Adrenal gland (tissue), 5 donors: ENCODE results near the gene BSDC1.

Experiments used
- POLR2A ChIP-seq, 2 donors: fragments of 450-650 bp; IDR thresholded peaks; one replicate each; pipeline ENCODE4 v1.6.1; 2017; ENCODE audit warnings: antibody characterized with exemption in 2 of 2, mild to moderate bottlenecking in 2 of 2, moderate library complexity in 1 of 2
- TF ChIP-seq, protein P1 (sequence below), 6 experiments: fragments of 450-650 bp in 4 of 6; fragments of 200-600 bp in 2 of 6; sonication (generic) in 1 of 6; IDR thresholded peaks; 1 replicate in 5 of 6; 2 replicates in 1 of 6; pipeline versions ENCODE4 v1.5.1 to v1.8.0; 2016 to 2021; ENCODE audit warnings: antibody characterized with exemption in 6 of 6, mild to moderate bottlenecking in 2 of 6, moderate library complexity in 1 of 6
- donor health status: DM: no; HTN: no; CAD: no.

- TF ChIP-seq, protein P1, sequence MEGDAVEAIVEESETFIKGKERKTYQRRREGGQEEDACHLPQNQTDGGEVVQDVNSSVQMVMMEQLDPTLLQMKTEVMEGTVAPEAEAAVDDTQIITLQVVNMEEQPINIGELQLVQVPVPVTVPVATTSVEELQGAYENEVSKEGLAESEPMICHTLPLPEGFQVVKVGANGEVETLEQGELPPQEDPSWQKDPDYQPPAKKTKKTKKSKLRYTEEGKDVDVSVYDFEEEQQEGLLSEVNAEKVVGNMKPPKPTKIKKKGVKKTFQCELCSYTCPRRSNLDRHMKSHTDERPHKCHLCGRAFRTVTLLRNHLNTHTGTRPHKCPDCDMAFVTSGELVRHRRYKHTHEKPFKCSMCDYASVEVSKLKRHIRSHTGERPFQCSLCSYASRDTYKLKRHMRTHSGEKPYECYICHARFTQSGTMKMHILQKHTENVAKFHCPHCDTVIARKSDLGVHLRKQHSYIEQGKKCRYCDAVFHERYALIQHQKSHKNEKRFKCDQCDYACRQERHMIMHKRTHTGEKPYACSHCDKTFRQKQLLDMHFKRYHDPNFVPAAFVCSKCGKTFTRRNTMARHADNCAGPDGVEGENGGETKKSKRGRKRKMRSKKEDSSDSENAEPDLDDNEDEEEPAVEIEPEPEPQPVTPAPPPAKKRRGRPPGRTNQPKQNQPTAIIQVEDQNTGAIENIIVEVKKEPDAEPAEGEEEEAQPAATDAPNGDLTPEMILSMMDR (IDR thresholded peaks at IDR 0.05): no peak
- TF ChIP-seq POLR2A (IDR thresholded peaks at IDR 0.05): no peak
Observed at GRCh38 chr1:32336963-32337675, 57.1 kb downstream of the BSDC1 start.
